ENCODE results near the gene CIC.

DNA sequence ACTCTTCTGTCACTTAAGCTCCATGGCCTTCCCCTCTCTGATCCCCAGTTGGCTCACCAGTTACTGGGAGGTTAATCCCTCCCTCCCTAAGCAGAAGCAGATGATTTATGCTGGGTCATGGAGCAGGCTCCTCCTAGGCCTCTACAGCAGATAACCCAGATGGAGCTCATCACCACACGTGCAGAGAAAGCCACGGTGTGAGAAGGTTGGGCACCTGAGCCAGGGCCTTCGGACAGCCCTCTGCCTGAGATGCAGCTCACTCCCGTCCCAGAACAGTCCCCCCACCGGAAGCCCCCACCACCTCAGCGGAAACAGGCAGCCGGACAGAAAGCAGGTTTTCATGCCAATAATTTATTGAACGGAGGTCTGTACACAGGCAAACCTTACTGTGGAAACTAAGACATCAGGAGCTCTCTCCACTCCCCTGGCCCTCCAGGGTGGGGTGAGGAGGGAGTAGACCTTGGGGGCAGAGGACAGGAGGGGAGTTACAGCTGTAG is 39.1 kb upstream of the CIC start:
- no peak for TF ChIP-seq EZH2phosphoT487 (IDR thresholded peaks at IDR 0.05; ENCODE audit: low read depth)
- TF ChIP-seq, protein P1, sequence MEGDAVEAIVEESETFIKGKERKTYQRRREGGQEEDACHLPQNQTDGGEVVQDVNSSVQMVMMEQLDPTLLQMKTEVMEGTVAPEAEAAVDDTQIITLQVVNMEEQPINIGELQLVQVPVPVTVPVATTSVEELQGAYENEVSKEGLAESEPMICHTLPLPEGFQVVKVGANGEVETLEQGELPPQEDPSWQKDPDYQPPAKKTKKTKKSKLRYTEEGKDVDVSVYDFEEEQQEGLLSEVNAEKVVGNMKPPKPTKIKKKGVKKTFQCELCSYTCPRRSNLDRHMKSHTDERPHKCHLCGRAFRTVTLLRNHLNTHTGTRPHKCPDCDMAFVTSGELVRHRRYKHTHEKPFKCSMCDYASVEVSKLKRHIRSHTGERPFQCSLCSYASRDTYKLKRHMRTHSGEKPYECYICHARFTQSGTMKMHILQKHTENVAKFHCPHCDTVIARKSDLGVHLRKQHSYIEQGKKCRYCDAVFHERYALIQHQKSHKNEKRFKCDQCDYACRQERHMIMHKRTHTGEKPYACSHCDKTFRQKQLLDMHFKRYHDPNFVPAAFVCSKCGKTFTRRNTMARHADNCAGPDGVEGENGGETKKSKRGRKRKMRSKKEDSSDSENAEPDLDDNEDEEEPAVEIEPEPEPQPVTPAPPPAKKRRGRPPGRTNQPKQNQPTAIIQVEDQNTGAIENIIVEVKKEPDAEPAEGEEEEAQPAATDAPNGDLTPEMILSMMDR (IDR thresholded peaks at IDR 0.05; ENCODE audit: low read depth, low read length) = no peak

Measured in OCI-LY3 (cell line).